A673 (cell line): Measurements from ENCODE around the gene F2. TPM values are rescaled to one million over a fixed set of nuclear protein-coding genes. Genes with fewer than 3 reads are reported as not detected.

Source experiments
- BruUV-seq: library from RNA; stranded (reverse); fragments of 400-500 nt; replicated peaks from 2 replicates; lab custom pipeline; 2021; lab: Mats Ljungman, UMichigan
- CTCF ChIA-PET: fragments of 300-600 bp; sonication (Branson Sonifier 250); formaldehyde crosslinking; loops from one replicate; lab custom pipeline; 2022; ENCODE audit warnings: antibody characterized with exemption; lab: Charles Lee
- POLR2A ChIA-PET: fragments of 300-600 bp; sonication (Branson Sonifier 250); formaldehyde crosslinking; loops from one replicate; lab custom pipeline; 2022; ENCODE audit warnings: antibody characterized with exemption; ENCODE audit not compliant: low non-redundant PET; lab: Charles Lee
- DNase-seq: peaks from one replicate; pipeline ENCODE4 v3.0.0-alpha.2; 2015; ENCODE audit warnings: low spot score
- H3K27ac ChIP-seq: fragments of 200-600 bp; sonication (generic); 2 replicates; pipeline ENCODE4 v1.5.1; 2016; ENCODE audit warnings: mixed run types, low read depth, mild to moderate bottlenecking, mixed read lengths, antibody characterized with exemption, low read length; ENCODE audit not compliant: poor library complexity, severe bottlenecking
- H3K27me3 ChIP-seq: fragments of 200-600 bp; sonication (generic); replicated peaks from 2 replicates; pipeline ENCODE4 v1.6.1; 2017; ENCODE audit warnings: mixed run types, low read depth, mild to moderate bottlenecking, mixed read lengths, antibody characterized with exemption, low read length; ENCODE audit not compliant: insufficient read depth, poor library complexity
- H3K36me3 ChIP-seq: fragments of 200-600 bp; sonication (generic); 2 replicates; pipeline ENCODE4 v1.6.1; 2016; ENCODE audit warnings: mixed run types, mild to moderate bottlenecking, mixed read lengths, antibody characterized with exemption, low read length; ENCODE audit not compliant: insufficient read depth, poor library complexity, severe bottlenecking
- H3K4me1 ChIP-seq: fragments of 200-600 bp; sonication (generic); 2 replicates; pipeline ENCODE4 v1.6.1; 2017; ENCODE audit warnings: mixed run types, mild to moderate bottlenecking, mixed read lengths, antibody characterized with exemption, low read length; ENCODE audit not compliant: insufficient read depth, poor library complexity, severe bottlenecking
- H3K4me3 ChIP-seq: fragments of 200-600 bp; sonication (generic); 2 replicates; pipeline ENCODE4 v1.5.1; 2016; ENCODE audit warnings: low read depth, mixed run types, mild to moderate bottlenecking, mixed read lengths, low read length; ENCODE audit not compliant: poor library complexity, severe bottlenecking
- H3K9me3 ChIP-seq: fragments of 200-600 bp; sonication (generic); 2 replicates; pipeline ENCODE4 v1.6.1; 2016; ENCODE audit warnings: mixed run types, low read depth, mild to moderate bottlenecking, mixed read lengths, antibody characterized with exemption, low read length; ENCODE audit not compliant: poor library complexity, severe bottlenecking
- EZH2 ChIP-seq: fragments of 200-600 bp; sonication (generic); IDR thresholded peaks from 2 replicates; pipeline ENCODE4 v1.6.1; 2017; ENCODE audit warnings: borderline replicate concordance, low read depth, mild to moderate bottlenecking, mixed read lengths, antibody characterized with exemption, low read length; ENCODE audit not compliant: poor library complexity, severe bottlenecking
- intact Hi-C: fragments of 100-400 bp; cut with micrococcal nuclease; formaldehyde crosslinking; loops from one replicate; pipeline ENCODE4 v1.10.0; 2022; ENCODE audit not compliant: unreplicated experiment
- total RNA-seq: library from RNA; stranded (reverse); gene quantifications from 2 replicates; pipeline ENCODE4 v1.2.3, GENCODE V29; 2021
- TF ChIP-seq, protein P1 (sequence below): fragments of 300-800, 200-600 bp; sonication (generic); conservative IDR thresholded peaks from 2 replicates; pipeline ENCODE4 v1.5.1; 2017; ENCODE audit warnings: low read depth, mild to moderate bottlenecking, antibody characterized with exemption, low read length, moderate library complexity, mixed read lengths

F2 gene
- total RNA-seq, 1 experiment from 2014 or later: not detected

DNA sequence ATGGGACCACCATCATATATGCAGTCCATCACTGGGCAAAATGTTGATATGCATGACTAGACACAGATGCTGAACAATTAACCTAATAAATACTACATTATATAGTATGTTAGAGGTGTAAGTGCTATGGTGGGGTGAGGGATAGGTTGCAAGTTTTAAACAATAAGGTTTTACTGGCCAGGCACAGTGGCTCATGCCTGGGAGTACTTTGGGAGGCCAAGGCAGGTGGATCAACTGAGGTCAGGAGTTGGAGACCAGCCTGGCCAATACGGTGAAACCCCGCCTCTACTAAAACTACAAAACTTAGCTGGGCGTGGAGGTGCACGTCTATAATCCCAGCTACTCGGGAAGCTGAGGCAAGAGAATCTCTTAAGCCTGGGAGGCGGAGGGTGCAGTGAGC is 28.1 kb downstream of the F2 start:
- Histone ChIP-seq H3K27ac (no peak overlapping the region), H3K27me3 (no peaks in the 10 kb centered on the region), H3K9me3 (no peaks in the 10 kb centered on the region), H3K36me3 (peaks cover 98% of the 10 kb centered on the region), H3K4me1 (no peaks in the 10 kb centered on the region), H3K4me3 (no peak overlapping the region)
- no peak for DNase-seq
- no TSS peak for BruUV-seq
- intact Hi-C loops: no loop called here
- ChIA-PET CTCF (no interaction called here), POLR2A (no interaction called here)
- TF ChIP-seq, protein P1, sequence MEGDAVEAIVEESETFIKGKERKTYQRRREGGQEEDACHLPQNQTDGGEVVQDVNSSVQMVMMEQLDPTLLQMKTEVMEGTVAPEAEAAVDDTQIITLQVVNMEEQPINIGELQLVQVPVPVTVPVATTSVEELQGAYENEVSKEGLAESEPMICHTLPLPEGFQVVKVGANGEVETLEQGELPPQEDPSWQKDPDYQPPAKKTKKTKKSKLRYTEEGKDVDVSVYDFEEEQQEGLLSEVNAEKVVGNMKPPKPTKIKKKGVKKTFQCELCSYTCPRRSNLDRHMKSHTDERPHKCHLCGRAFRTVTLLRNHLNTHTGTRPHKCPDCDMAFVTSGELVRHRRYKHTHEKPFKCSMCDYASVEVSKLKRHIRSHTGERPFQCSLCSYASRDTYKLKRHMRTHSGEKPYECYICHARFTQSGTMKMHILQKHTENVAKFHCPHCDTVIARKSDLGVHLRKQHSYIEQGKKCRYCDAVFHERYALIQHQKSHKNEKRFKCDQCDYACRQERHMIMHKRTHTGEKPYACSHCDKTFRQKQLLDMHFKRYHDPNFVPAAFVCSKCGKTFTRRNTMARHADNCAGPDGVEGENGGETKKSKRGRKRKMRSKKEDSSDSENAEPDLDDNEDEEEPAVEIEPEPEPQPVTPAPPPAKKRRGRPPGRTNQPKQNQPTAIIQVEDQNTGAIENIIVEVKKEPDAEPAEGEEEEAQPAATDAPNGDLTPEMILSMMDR: no peak
- no peak for TF ChIP-seq EZH2

DNA sequence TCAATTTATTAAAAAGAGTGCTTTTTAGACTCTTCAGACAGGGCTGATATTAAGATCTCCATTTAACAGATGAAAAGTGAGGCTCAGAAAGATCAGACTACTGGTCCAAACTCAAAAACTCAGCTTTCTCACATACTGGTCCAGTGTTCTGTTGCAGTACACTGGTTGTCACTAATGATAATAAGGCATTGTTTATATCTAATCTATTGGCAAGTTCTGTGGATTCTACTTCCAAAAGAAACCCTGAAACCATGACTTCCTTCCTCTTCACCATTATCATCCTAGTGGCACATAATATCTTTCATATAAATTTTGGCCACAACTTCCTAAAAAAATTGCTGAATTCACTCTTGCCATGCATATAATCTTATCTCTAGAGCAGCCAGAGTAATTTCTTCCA is 36.9 kb downstream of the F2 start:
- H3K27ac ChIP-seq: no peak overlapping the region
- no peak for DNase-seq
- no peaks in the 10 kb centered on the region for H3K27me3 ChIP-seq
- H3K9me3 ChIP-seq: no peaks in the 10 kb centered on the region
- ChIA-PET CTCF (no interaction called here), POLR2A (no interaction called here)
- no TSS peak for BruUV-seq
- TF ChIP-seq, protein P1: no peak
- no peak for TF ChIP-seq EZH2
- intact Hi-C loops: no loop called here
- H3K36me3 ChIP-seq: peaks cover 97% of the 10 kb centered on the region
- no peaks in the 10 kb centered on the region for H3K4me1 ChIP-seq
- no peak overlapping the region for H3K4me3 ChIP-seq

DNA sequence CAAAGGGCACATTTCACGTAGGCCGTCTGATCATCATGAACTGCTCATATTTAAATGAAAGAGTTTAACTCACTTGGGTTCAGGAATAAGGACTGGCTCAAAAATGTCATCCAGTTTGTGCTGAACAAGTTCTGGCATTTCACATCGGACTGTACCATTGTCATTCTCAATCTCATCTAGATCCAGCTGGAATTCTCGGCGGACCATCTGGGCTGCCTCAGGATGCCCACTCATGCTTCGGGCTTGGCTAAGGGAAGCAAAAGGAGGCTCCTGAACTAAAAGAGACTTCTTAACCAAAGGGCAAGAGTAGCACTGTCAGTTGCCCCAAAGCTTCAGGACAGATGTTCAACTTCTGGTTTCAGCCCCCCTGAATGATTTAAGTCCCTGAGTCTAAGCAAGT is 40.2 kb downstream of the F2 start:
- no peak for TF ChIP-seq EZH2
- TF ChIP-seq, protein P1: no peak
- Histone ChIP-seq H3K4me1 (no peaks in the 10 kb centered on the region), H3K4me3 (no peak overlapping the region), H3K27ac (no peak overlapping the region), H3K27me3 (no peaks in the 10 kb centered on the region), H3K9me3 (no peaks in the 10 kb centered on the region), H3K36me3 (peaks cover 99% of the 10 kb centered on the region)
- no peak for DNase-seq
- POLR2A ChIA-PET: no interaction called here
- CTCF ChIA-PET: no interaction called here
- no TSS peak for BruUV-seq
- intact Hi-C loops: no loop called here
